Measurements from ENCODE around the gene BTBD9. TPM values are rescaled to one million over a fixed set of nuclear protein-coding genes. Genes with fewer than 3 reads are reported as not detected.

BTBD9 gene
- total RNA-seq, 1 donor from 2014 or later: 9.9 TPM

- no peaks in the 10 kb centered on the region for H3K9me3 ChIP-seq
- H3K4me3 ChIP-seq: no peak overlapping the region
- DNase-seq (ENCODE audit: low spot score in 2 of 2): no peak
- H3K27me3 ChIP-seq: no peaks in the 10 kb centered on the region
- H3K36me3 ChIP-seq: no peaks in the 10 kb centered on the region
- no peak overlapping the region for H3K27ac ChIP-seq
- intact Hi-C loops (cut with DNase I): loop anchor here (5.0 kb wide), 1 partner anchor 234 kb away; no protein-coding TSS in a partner anchor
- no peak for TF ChIP-seq CTCF (IDR thresholded peaks at IDR 0.05)
- H3K4me1 ChIP-seq: no peaks in the 10 kb centered on the region
Observed at GRCh38 chr6:38146021-38146733, 493.6 kb downstream of the BTBD9 start.

GRCh38 chr6:38144365-38144945, 495.3 kb downstream of the BTBD9 start:
- Histone ChIP-seq H3K9me3 (no peaks in the 10 kb centered on the region), H3K27ac (no peak overlapping the region), H3K4me1 (no peaks in the 10 kb centered on the region), H3K36me3 (no peaks in the 10 kb centered on the region), H3K27me3 (no peaks in the 10 kb centered on the region), H3K4me3 (no peak overlapping the region)
- TF ChIP-seq CTCF (IDR thresholded peaks at IDR 0.05): no peak
- DNase-seq (ENCODE audit: low spot score in 2 of 2): no peak
- intact Hi-C loops (cut with DNase I): no loop called here

- Histone ChIP-seq H3K36me3 (no peaks in the 10 kb centered on the region), H3K9me3 (no peaks in the 10 kb centered on the region), H3K4me1 (no peaks in the 10 kb centered on the region), H3K27me3 (no peaks in the 10 kb centered on the region), H3K4me3 (no peak overlapping the region), H3K27ac (no peak overlapping the region)
- intact Hi-C loops (cut with DNase I): no loop called here
- DNase-seq (ENCODE audit: low spot score in 2 of 2): no peak
- TF ChIP-seq CTCF (IDR thresholded peaks at IDR 0.05): no peak
Observed at GRCh38 chr6:38143191-38144150, 496.3 kb downstream of the BTBD9 start.

GRCh38 chr6:38142178-38142902, 497.4 kb downstream of the BTBD9 start:
- TF ChIP-seq CTCF (IDR thresholded peaks at IDR 0.05): no peak
- no peak for DNase-seq (ENCODE audit: low spot score in 2 of 2)
- H3K9me3 ChIP-seq: no peaks in the 10 kb centered on the region
- H3K4me3 ChIP-seq: no peak overlapping the region
- no peaks in the 10 kb centered on the region for H3K4me1 ChIP-seq
- H3K27me3 ChIP-seq: no peaks in the 10 kb centered on the region
- intact Hi-C loops (cut with DNase I): no loop called here
- H3K36me3 ChIP-seq: no peaks in the 10 kb centered on the region
- no peak overlapping the region for H3K27ac ChIP-seq

- H3K4me1 ChIP-seq: no peaks in the 10 kb centered on the region
- intact Hi-C loops (cut with DNase I): no loop called here
- H3K27ac ChIP-seq: no peak overlapping the region
- H3K36me3 ChIP-seq: no peaks in the 10 kb centered on the region
- H3K9me3 ChIP-seq: no peaks in the 10 kb centered on the region
- DNase-seq (ENCODE audit: low spot score in 2 of 2): no peak
- TF ChIP-seq CTCF (IDR thresholded peaks at IDR 0.05): no peak
- no peaks in the 10 kb centered on the region for H3K27me3 ChIP-seq
- H3K4me3 ChIP-seq: no peak overlapping the region
Observed at GRCh38 chr6:38141716-38142115, 498.0 kb downstream of the BTBD9 start.

Data from ascending aorta (tissue), 2 donors.